HG02678 (cell line): Measurements from ENCODE around the gene LMAN1L.

Source experiments
- ATAC-seq: cut with Tn5 transposase; IDR thresholded peaks from one replicate; pipeline ENCODE4 v1.9.1; 2021; ENCODE audit warnings: mild to moderate bottlenecking, moderate library complexity; ENCODE audit not compliant: unreplicated experiment

LMAN1L gene

GRCh38 chr15:74812533-74812932, at the start of gene LMAN1L:
TSS of gene LMAN1L (plus strand) at chr15:74812835. CDS start at chr15:74812855, 20 bp downstream.
- ATAC-seq, result no peak

DNA sequence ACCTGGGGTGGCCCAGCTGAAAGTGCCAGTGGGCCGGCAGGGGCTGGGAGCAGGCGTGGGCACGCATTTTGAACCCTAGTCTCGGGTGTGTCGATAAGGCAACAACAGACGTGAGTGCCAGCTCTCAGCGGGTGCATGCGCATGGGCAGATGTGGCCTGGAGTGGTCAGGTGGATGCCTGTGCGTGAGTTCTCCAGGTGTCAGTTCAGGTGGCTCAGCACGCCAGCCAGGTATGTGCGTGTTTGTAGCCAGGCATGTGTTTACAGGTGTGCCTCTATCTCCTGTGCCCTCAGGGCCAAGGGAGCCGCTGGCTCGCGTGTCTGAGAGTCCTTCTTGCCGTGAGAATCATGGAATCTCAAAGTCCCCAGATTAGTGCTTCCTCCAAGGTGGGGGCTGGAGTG, 49.2 kb upstream of the LMAN1L start:
- no peak for ATAC-seq

DNA sequence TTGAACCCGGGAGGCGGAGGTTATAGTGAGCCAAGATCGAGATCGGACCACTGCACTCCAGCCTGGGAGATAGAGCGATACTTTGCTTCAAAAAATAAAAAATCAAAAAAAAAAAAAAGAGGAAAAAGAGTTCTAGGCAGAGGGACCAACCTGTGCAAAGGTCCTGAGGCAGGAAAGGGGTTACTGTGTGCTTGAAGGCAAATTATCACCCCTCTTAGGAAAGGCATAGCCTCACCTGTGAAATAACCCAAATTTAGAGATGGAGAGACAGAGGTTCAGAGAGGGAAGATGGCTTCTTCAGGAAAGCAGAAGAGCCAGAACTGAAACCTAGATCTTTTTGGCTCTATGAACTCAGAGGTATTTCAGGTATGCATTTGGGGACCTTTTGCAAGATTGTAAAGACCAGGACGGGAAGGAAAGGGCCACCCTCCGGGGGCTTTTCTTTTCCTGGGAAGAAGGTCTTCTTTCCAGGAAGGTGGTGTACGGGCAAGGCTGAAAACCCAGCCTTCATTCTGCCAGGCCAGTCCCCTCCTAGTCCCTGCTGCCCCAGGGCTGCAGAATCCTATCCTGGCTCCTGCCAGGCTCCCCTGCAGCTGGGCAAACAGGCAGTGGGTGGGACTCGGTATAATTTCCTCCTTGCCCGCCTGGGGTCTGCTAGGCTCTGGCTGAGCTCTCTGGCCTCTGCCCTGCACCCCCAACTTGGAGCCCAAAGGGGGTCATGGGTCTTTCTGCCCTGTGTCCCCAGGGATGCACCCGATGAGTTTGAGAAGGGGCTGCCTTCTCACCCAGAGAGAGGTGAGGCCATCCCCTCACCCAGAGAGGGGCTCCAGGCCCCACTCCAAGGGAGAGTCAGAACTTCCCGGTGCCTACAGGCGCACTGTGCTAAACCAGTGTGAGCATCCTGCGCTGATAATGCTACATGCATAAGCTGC, 45.2 kb upstream of the LMAN1L start:
- ATAC-seq, result no peak

DNA sequence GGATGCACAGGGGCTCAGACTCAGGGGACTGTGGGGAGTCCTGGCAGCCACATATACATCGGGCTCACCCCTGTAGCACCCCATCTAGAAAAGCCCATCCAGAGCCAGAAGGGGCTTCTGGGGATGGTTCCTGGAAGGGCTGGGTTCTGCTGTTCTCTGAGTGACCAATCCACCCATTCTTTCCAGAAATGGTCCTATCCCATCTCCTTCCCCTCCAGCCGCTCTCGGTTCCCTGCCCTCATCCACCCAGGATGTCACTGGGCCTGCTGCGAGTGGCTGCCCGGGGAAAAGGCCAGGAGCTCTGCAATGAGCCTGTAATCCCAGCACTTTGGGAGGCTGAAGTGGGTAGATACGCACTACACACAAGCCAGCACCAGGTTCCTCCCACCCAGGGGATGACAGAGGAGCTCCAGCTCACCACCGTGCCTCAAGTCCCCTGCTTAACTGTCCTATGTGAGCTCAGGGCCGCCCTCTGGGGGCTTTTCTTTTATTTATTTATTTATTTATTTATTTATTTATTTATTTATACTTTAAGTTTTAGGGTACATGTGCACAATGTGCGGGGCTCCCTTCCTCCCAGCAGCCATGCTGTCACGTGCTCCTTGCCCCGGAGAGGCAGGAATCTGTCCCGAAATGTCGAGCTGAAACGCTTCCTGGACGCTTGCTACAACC, 44.4 kb upstream of the LMAN1L start:
- ATAC-seq, result no peak

DNA sequence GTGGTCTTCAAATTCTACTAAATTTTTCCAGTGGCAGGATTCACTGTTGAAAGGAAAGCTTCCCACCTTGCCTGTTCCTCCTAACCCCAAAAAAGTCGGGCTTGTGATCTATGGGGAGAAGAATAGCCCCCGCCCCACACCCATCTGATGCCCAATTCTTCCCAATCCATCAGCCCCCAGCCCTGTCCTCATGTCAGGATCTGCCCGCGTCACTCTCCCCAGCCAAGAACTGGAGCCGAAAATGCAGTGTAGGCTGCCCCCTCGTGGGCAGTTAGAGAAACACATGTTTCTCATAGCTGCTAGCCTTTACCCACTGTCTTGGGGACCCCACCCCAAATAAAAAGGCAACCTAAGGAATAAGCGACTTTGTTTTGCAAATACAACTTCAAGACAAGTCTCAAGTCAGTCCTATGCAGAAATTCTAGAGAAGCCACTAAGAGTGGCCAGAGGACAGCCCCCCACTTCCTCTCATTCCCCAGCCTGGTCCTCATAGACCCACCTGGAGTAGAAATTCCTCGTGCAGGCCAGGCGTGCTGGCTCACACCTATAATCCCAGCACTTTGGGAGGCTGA, 43.8 kb upstream of the LMAN1L start:
- no peak for ATAC-seq

- no peak for ATAC-seq
Observed at GRCh38 chr15:74769463-74770025, 43.1 kb upstream of the LMAN1L start.

DNA sequence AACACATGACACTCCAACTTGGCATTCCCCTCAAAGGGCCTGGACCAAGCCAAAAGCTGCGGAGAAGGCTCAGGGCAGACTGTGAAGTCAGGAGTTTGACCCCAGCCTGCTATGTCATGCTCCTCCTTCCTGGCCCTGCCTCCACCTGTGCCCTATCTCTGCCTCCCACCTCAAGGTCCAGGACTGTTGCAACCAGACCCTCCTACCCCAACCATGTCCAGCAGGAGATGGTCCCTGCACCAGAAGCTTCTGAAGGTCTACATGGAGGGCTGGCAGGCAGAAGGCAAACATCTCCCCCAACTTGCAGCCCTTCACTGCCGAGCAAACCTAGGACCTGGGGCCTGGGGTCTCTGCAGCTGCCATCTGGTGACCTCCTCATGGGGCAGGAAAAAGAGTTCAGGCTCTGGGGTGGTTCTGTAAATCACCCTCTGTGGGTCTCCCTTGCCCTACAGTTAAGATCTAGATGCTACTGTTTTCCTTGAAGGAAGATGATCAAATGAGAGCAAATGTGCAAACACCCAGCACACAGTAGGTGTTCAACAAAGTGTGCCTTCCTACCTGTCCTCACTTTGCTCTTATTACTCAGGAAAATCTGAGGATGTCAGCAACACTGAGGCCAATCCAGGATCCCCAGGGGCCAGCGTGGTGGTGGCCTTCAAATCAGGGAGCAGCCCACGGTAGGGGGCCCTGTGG, 42.3 kb upstream of the LMAN1L start:
- ATAC-seq, result no peak

DNA sequence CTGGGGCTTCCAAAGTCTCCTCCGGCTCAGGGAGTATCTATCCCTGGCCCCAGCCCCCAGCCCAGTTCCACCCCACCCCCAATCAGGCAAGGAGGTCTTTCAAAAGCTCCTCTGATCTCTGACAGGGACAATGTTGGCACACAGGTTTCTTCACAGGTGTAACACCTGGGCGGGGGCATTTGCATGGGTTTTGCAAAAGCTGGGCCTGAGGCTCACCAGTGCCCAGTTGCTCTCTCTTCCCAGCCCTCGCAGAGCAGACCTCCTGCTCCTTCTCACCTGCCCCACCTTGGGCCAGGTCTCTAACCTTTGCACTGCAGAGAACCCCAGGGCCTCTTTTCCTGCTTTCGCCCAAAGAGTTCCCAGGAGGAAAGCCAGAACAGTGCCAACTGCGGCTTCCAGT, 39.3 kb upstream of the LMAN1L start:
- no peak for ATAC-seq

- no peak for ATAC-seq
Observed at GRCh38 chr15:74773731-74774252, 38.8 kb upstream of the LMAN1L start.

- no peak for ATAC-seq
Observed at GRCh38 chr15:74775132-74775562, 37.5 kb upstream of the LMAN1L start.

- ATAC-seq, result no peak
Observed at GRCh38 chr15:74775894-74776293, 36.7 kb upstream of the LMAN1L start.

GRCh38 chr15:74776821-74777768, 35.5 kb upstream of the LMAN1L start:
- ATAC-seq, result peak; percentile 40

- ATAC-seq, result no peak
Observed at GRCh38 chr15:74777769-74778598, 34.7 kb upstream of the LMAN1L start.

GRCh38 chr15:74778599-74778970, 34.0 kb upstream of the LMAN1L start:
- ATAC-seq, result no peak

- ATAC-seq, result no peak
Observed at GRCh38 chr15:74779162-74779648, 33.4 kb upstream of the LMAN1L start.

DNA sequence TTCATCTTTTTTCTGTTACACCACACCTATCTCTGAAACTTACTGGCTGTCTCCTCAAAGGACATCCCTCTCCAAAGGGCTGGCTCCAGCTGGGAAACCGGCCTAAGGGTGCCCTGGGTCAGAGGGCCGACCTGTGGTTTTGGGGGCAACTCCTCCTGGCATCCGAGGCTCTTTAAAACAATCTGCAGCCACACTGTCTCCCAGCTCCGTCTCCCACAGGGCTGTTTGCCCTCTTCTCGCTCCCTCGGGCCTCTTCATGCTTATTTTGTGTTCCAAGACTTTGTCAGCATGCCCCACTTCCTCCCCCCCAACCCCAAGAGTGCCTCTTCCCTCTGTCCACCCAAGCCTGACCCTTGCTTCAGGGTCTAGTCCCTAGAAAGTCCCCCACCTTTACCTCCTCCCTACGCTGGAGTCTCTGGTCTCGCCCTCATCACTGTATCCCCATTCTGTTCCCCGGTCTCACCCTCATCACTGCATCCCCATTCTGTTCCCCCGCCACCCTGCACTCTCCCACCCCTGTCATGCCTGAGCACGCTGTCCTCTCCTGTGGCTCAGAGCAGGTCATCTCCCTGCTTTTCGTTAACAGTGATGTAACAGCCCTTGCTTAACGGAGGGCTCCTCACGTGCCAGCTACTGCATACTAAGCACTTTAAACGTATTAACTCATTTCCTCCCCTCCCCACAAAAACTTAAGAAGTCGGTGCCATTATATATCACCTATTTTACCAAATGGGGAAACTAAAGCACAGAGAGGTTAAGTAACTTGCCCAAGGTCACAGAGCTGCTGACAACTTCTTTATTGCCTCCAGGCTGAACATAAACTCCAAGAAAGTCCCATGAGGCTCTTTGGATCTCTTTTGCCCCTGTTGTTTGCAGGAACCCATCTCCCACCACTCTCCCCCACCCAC, 31.9 kb upstream of the LMAN1L start:
- no peak for ATAC-seq
